NB4 (cell line): Measurements from ENCODE around the gene SHLD1.

Experiments used
- CTCF ChIP-seq: IDR thresholded peaks from one replicate; pipeline ENCODE4 v1.5.1; 2012; ENCODE audit warnings: low read depth, low read length
- MAX ChIP-seq: IDR thresholded peaks from 2 replicates; pipeline ENCODE4 v1.6.1; 2011; ENCODE audit warnings: low read depth, low read length
- MYC ChIP-seq: IDR thresholded peaks from 2 replicates; pipeline ENCODE4 v1.6.1; 2011; ENCODE audit warnings: low read depth, low read length
- POLR2A ChIP-seq: IDR thresholded peaks from 2 replicates; pipeline ENCODE4 v1.6.1; 2011; ENCODE audit warnings: mild to moderate bottlenecking; ENCODE audit not compliant: insufficient read length; ENCODE audit errors: extremely low read depth

GRCh38 chr20:5806457-5807263 is 56.5 kb downstream of the SHLD1 start:
- TF ChIP-seq CTCF (peak; percentile 25), POLR2A (no peak), MAX (no peak), MYC (no peak)
